Skeletal muscle tissue (tissue), 4 donors: Measurements from ENCODE around the gene LKAAEAR1. TPM values are rescaled to one million over a fixed set of nuclear protein-coding genes. Genes with fewer than 3 reads are reported as not detected.
"Not testable (repeated sequence)": the region's sequence is repeated elsewhere in the genome, so short reads cannot be mapped to it uniquely, and the experiment has no call there.

Source experiments
- H3K27ac ChIP-seq: one replicate; pipeline ENCODE4 v1.7.0; 2013; ENCODE audit warnings: mild to moderate bottlenecking, low read depth, low read length, inconsistent platforms
- H3K27me3 ChIP-seq, 3 donors: one replicate each; pipeline ENCODE4 v1.7.0; 2013; ENCODE audit warnings: low read length in 3 of 3; ENCODE audit not compliant: control insufficient read depth in 3 of 3, insufficient read depth in 3 of 3
- H3K36me3 ChIP-seq, 3 donors: one replicate each; pipeline ENCODE4 v1.7.0; 2013; ENCODE audit warnings: low read length in 3 of 3; ENCODE audit not compliant: control insufficient read depth in 3 of 3, insufficient read depth in 3 of 3
- H3K4me1 ChIP-seq, 3 donors: one replicate each; pipeline ENCODE4 v1.7.0; 2013; ENCODE audit warnings: low read length in 3 of 3, mild to moderate bottlenecking in 3 of 3; ENCODE audit not compliant: control insufficient read depth in 3 of 3, insufficient read depth in 3 of 3
- H3K4me3 ChIP-seq, 3 donors: one replicate each; pipeline ENCODE4 v1.7.0; 2013; ENCODE audit warnings: low read length in 3 of 3
- H3K9ac ChIP-seq, 3 donors: one replicate each; pipeline ENCODE4 v1.7.0; 2013; ENCODE audit warnings: low read length in 3 of 3, mild to moderate bottlenecking in 3 of 3, moderate library complexity in 2 of 3, low read depth in 1 of 3
- H3K9me3 ChIP-seq, 3 donors: one replicate each; pipeline ENCODE4 v1.7.0; 2013; ENCODE audit warnings: low read length in 3 of 3; ENCODE audit not compliant: control insufficient read depth in 3 of 3
- total RNA-seq: library from RNA; depleted of rRNA; stranded (reverse); fragments of >200 nt; gene quantifications from one replicate; pipeline ENCODE4 v1.2.3, GENCODE V29; 2014
- donor health status: Osteomylitis.

The LKAAEAR1 gene
- total RNA-seq, 1 donor from 2014 or later, result 1.0 TPM

- no peak overlapping the region for H3K27ac ChIP-seq
- no peak overlapping the region for H3K9ac ChIP-seq
- H3K36me3 ChIP-seq, result no peaks in the 10 kb centered on the region
- no peak overlapping the region for H3K4me3 ChIP-seq
- peaks cover 0 to 5% (median 4%) of the 10 kb centered on the region in 3 donors for H3K4me1 ChIP-seq
- peaks cover 5 to 23% (median 15%) of the 10 kb centered on the region in 3 donors for H3K27me3 ChIP-seq
- no peaks in the 10 kb centered on the region for H3K9me3 ChIP-seq
Observed at GRCh38 chr20:64119301-64119680, 35.1 kb upstream of the LKAAEAR1 start.

DNA sequence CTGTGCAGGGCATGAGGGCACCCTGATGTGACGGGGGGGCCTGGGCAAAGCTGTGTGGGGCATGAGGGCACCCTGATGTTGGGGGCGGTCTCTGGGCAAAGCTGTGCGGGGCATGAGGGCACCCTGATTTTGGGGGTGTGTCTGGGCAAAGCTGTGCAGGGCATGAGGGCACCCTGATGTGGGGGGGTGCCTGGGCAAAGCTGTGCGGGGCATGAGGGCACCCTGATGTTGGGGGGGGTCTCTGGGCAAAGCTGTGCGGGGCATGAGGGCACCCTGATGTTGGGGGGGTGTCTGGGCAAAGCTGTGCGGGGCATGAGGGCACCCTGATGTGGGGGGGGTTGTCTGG is 33.2 kb upstream of the LKAAEAR1 start:
- not testable (repeated sequence) for H3K27ac ChIP-seq, H3K36me3 ChIP-seq, H3K4me1 ChIP-seq, H3K4me3 ChIP-seq, H3K9me3 ChIP-seq, H3K9ac ChIP-seq
- peaks cover 5 to 23% (median 15%) of the 10 kb centered on the region in 3 donors for H3K27me3 ChIP-seq

DNA sequence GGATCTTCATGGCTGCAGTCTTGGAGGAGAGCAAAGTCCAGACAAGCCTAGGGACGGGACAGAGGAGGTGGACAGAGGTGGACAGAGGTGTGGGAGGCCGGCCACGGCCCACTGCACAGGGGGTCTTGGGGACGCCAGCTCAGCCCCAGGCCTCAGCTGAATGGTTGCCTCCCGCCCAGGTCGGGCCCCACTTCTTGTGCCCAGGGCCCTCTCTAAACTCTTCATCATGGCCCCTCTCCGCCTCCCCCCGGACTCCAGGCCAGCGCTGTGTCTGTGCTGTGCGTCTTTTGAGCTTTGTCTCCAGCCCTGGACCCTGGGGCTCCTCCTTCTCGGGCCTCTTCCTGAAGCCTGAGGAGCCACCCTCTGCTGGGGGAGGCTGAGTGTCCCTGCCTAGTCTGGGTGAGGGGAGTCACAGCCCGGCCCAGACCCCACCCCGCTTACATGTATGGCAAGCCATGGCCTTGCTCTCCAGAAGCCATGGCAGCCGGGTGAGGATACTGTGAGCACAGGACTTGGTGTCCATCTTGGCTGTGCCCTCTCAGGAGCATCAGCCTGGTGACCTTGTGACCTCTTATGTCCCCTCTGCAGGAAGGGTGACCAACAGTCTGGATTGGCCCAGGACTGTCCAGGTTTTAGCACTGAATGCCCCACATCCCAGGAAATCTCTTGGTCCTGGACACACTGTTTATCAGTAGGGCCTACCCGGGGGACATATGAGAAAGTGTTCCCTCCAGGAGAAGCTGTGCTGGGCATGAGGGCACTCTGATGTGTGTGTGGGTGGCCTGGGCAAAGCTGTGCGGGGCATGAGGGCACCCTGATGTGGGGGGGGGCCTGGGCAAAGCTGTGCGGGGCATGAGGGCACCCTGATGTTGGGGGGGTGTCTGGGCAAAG is 32.6 kb upstream of the LKAAEAR1 start:
- peaks cover 5 to 20% (median 15%) of the 10 kb centered on the region in 3 donors for H3K27me3 ChIP-seq
- no peaks in the 10 kb centered on the region for H3K36me3 ChIP-seq

GRCh38 chr20:64116016-64116415 is 31.8 kb upstream of the LKAAEAR1 start:
- Histone ChIP-seq H3K36me3 (no peaks in the 10 kb centered on the region), H3K9ac (no peak overlapping the region), H3K27ac (no peak overlapping the region), H3K4me3 (no peak overlapping the region), H3K9me3 (no peaks in the 10 kb centered on the region), H3K4me1 (peaks cover 0 to 5% (median 4%) of the 10 kb centered on the region in 3 donors), H3K27me3 (peaks cover 5 to 15% (median 12%) of the 10 kb centered on the region in 3 donors)

More for the DNA sequence above, 32.6 kb upstream of the LKAAEAR1 start:
- Histone ChIP-seq H3K9ac (no peak overlapping the region), H3K9me3 (no peaks in the 10 kb centered on the region), H3K4me3 (no peak overlapping the region), H3K27ac (no peak overlapping the region), H3K4me1 (peaks cover 0 to 5% (median 4%) of the 10 kb centered on the region in 3 donors)

GRCh38 chr20:64115171-64115911 is 31.1 kb upstream of the LKAAEAR1 start:
- peaks cover 3 to 13% (median 10%) of the 10 kb centered on the region in 3 donors for H3K27me3 ChIP-seq

GRCh38 chr20:64114356-64114971 is 30.3 kb upstream of the LKAAEAR1 start:
- H3K9me3 ChIP-seq, result no peaks in the 10 kb centered on the region
- H3K4me3 ChIP-seq, result no peak overlapping the region
- H3K9ac ChIP-seq, result no peak overlapping the region
- H3K27ac ChIP-seq, result no peak overlapping the region
- no peaks in the 10 kb centered on the region for H3K36me3 ChIP-seq
- H3K27me3 ChIP-seq, result peaks cover 3 to 15% (median 10%) of the 10 kb centered on the region in 3 donors
- H3K4me1 ChIP-seq, result no peaks in the 10 kb centered on the region

More at GRCh38 chr20:64115171-64115911, 31.1 kb upstream of the LKAAEAR1 start:
- H3K9ac ChIP-seq, result no peak overlapping the region
- no peak overlapping the region for H3K4me3 ChIP-seq
- H3K9me3 ChIP-seq, result no peaks in the 10 kb centered on the region
- no peak overlapping the region for H3K27ac ChIP-seq
- H3K36me3 ChIP-seq, result no peaks in the 10 kb centered on the region
- peaks cover 0 to 4% (median 3%) of the 10 kb centered on the region in 3 donors for H3K4me1 ChIP-seq

DNA sequence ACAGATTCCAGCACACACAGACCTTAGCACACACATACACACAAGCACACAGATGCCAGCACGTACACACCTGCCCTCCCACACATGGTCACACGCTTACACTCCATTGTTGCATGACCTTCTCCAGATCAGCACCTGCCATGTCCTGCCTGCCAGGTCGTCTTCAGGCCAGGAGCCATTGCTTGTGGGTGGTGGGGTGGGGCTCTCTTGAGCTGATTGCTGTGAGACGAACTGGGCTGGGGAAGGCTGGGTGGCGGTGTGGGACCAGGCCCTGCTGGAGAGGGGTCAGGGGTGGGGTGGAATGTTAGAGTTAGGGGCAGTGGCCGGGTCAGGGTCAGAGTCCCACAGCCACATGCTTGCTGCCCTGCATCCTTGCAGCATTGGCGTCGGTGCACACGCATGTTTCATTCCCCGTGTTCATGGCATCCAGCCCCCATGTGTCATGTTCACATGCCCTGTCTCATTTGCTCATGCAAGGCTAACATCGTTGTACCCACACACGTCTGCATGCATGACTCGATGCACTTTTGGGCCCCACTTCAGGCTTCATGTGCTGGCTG is 29.7 kb upstream of the LKAAEAR1 start:
- H3K9ac ChIP-seq, result no peak overlapping the region
- H3K27ac ChIP-seq, result no peak overlapping the region
- H3K27me3 ChIP-seq, result peaks cover 3 to 20% (median 10%) of the 10 kb centered on the region in 3 donors
- no peaks in the 10 kb centered on the region for H3K9me3 ChIP-seq
- no peaks in the 10 kb centered on the region for H3K4me1 ChIP-seq
- H3K36me3 ChIP-seq, result no peaks in the 10 kb centered on the region
- no peak overlapping the region for H3K4me3 ChIP-seq

DNA sequence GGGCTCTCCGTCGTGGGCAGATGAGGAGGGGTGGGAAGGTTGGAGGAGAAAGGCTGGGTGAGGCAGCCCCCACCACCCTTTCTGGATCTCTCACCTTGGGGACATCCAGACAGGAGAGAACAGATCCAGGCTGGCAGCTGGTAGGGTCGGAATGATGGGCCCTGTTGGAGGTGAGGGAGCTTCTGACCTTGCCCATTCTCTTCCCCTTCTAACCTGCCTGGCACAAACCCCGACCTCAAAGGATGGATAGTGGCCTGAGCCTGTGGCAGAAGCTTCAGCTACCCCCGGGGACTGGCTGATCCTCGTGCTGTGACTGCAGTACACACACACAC is 29.2 kb upstream of the LKAAEAR1 start:
- Histone ChIP-seq H3K27me3 (peaks cover 3 to 25% (median 10%) of the 10 kb centered on the region in 3 donors), H3K36me3 (no peaks in the 10 kb centered on the region), H3K9me3 (no peaks in the 10 kb centered on the region), H3K9ac (no peak overlapping the region), H3K4me1 (no peaks in the 10 kb centered on the region), H3K27ac (no peak overlapping the region), H3K4me3 (no peak overlapping the region)

DNA sequence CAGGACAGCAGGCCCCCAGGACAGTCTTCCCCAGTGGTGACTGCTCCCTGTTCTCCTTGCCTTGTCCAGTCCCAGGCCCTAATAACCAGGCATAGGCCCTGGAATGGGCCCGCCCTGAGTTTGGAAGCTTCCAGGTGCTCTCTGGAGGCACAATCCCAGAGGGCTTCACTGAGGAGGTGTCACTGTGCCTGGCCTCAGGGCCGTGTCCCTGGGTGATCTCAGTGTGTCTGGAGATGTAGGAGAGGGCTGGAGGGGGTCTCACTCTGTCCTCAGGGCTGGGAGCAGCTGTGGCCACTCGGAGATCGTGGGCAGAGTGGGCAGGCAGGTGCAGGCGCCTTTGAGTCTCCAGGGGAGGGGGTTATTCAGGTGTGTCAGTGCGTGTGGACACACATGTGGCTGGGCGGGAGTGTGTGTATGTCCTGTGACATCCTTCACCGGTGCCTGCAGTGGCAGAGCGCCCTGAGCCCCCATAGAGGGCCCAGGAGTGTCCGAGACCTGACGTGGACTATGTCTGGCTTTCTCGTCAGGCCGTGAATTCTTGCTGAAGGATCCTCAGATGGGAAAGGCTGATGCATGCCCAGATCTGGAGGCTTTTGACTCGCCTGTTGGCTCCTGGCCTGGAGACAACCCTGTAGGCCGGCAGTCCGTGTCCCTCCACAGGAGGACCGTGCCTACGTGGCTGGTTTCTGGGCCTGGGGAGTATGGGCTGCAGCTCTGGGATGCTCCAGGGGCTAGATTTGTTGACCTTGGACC is 28.7 kb upstream of the LKAAEAR1 start:
- H3K9ac ChIP-seq, result no peak overlapping the region
- peaks cover 6 to 30% (median 10%) of the 10 kb centered on the region in 3 donors for H3K27me3 ChIP-seq
- H3K4me3 ChIP-seq, result no peak overlapping the region
- no peaks in the 10 kb centered on the region for H3K36me3 ChIP-seq
- no peaks in the 10 kb centered on the region for H3K4me1 ChIP-seq
- no peaks in the 10 kb centered on the region for H3K9me3 ChIP-seq
- H3K27ac ChIP-seq, result no peak overlapping the region
